Stimulated activated CD4-positive, alpha-beta T cell treated with anti-CD3 and anti-CD28 coated beads, Interleukin-1b, Interleukin-23, amount 100 ng/mL, for 48 hours (primary cell): Measurements from ENCODE around the gene SLC25A24.
"Not testable (repeated sequence)": the region's sequence is repeated elsewhere in the genome, so short reads cannot be mapped to it uniquely, and the experiment has no call there.

Experiments used
- DNase-seq: peaks from one replicate; pipeline ENCODE4 v3.0.0-alpha.2; 2020

SLC25A24 gene

DNA sequence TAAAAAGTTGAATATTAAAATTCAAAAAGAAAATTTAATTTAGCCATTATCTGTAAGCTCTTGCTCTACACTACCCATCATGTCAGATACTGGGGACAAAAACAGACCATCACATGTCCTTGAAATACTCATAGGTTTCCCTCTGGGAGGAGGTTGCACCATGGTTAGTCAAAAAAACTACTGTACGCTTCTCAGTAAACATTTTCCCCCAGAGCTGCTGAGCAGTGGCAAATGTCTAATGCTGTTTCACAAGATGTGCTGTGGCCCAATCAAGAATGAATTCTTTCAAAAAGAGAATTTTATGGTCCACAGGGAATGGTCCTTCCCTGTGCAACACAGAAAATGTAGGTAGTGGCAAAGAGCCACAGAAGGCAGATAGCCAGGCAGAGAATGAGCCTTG lies 6.1 kb downstream of the SLC25A24 start:
- no peak for DNase-seq

DNA sequence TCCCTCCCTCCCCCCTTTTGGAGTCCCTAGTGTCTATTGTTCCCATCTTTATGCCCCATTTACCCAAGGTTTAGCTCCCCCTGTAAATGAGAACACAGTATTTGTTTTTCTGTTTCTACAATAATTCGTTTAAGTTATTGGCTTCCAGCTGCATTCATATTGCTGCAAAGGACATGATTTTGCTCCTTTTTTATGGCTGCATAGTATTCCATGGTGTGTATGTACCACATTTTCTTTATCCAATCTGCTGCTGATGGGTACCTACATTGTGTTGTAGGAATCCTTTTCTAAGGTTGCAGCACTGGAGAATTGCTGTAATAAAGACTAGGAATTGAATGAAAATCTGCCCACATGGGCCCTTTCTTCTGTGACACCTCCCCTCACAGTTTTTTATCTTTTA lies 6.8 kb downstream of the SLC25A24 start:
- no peak for DNase-seq

DNA sequence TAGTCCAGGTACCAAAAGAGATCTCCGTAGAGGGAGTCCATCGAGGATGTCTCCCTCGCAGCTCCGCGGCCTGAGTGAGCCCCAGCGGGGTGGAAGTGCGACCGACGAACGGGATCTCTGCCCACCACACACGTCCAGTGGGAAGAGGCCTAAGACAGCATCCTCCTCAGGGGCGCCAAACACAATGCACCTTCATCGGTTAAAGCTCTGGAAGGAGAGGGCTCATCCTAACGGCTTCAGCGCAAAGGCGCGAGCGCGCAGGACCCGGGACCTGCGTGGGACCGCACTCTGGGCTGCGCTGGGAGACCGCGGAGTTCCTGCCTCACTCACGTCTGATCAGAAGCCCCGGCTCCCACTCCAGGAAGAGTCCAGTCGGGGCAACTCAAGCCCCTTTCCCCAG lies 7.6 kb downstream of the SLC25A24 start:
- no peak for DNase-seq

DNA sequence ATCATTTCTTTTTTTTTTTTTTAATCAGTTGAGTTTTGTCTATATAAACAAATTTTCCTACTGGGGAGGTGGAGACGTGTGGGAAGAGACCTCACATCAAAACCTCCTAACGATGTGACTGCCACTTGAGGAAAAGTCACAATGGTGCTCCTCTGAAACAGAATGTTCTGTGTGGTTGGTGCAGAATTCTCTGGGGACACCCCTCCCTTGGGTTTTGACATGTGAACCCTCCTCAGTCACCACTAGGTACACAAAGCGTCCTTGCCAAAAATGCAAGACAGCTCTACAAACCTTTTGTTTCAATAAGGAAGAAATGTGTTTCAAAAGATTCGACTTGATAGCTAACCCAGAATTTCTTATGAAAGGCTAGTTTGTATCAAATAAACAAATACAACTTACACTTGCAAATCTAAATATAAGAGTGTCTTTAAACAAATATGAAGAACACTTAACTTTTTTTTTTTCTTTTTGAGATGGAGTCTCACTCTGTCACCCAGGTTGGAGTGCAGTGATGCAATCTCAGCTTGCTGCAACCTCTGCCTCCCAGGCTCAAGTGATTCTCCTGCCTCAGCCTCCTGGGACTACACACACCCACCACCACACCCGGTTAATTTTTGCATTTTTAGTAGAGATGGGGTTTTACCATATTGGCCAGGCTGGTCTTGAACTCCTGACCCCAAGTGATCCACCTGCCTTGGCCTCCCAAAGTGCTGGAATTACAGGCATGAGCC lies 9.3 kb downstream of the SLC25A24 start:
- no peak for DNase-seq

DNA sequence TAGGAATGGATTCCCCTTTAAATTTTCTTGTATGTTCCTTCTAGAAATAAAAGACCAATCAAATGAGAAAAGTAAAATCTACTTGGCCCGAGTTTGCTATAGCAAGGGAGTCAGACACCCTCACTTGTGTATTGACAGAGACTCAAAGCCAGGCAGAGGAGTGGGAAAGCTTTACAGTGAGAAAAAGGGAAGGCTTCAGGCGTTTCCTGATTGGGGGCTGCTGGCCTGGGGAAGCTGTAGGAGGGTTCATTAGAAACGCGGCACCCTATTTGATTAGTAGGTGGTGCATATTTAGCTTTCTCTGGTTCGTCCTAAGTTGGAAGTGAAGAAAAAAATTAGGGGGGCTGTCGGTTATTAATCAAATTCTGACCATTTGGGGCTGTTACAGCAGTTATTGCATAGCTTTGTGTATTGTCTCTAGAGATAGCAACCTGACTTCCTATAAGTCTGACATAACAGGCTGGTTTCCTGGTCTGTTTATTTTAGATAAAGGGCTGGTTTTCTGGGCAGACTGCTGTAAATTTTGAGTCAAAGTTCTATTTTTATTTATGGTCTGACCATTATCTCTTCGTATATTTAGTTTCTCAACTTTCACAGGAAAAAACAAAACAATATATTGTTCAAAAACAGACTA lies 10.0 kb downstream of the SLC25A24 start:
- no peak for DNase-seq

DNA sequence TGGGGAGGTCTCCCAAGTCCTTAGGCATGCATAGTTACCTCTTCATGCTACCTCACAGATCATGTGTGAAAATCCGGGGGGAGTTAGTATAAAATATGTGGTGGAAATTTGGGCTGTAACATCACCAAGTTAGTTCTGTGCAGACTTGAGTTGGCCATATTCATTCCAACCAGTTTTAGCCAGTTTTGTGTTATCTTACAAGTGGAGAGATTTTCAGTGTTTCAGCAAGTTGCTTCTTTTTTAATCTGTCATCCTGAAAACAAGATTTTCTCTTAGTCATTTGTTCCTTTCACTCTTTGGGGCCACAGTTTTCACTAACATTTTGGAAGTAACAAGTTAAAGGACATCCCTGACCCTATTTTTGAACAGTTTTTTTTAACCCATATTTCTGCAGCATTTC lies 11.3 kb downstream of the SLC25A24 start:
- no peak for DNase-seq

DNA sequence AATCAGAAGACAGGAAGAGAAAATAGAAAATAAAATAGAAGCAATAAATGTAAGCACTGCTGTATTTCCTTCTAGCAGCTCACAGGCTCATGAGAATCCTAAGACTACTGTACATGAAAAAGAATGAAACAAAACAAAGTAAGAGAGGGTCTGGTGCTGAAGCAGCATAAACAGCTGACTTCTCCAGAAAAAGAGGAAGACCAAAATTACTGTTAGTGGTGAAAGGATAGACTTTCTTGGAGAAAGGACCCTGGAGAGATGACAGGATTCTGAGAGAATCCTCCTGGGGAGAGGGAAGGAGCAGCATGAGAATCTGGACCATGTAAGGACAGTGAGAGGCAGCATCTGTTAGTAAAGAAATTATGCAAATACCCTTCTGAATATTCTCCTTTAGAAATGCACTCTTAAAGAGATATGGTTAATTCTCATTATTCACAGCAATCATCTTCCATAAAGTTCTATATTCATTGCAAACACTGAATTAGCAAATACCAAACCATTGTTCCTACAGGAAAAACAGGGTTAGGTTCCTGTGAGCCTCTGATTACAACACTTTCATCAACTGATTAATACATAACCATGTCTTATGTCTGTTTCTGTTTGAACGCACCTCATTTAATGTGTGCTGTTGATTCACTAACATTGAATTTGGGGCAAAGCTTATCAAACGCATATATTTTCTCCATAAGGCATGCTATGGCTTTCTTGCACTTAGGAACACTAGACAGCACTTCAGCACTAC lies 17.0 kb downstream of the SLC25A24 start:
- DNase-seq, result no peak

DNA sequence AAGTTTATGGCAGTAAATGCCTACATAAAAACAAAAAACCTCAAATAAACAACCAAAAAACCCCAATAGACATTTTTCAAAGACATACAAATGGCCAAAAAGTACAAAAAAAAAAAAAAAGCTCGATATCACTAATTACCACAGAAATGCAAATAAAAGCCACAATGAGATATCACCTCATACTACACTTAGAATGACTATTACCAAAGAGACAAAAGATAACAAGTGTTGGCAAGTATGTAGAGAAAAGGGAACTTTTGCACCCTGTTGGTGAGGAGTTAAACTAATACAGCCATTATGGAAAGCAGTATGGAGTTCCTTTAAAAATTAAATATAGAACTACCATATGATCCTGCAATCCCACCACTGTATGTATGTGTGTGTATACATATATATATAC lies 21.1 kb downstream of the SLC25A24 start:
- no peak for DNase-seq

DNA sequence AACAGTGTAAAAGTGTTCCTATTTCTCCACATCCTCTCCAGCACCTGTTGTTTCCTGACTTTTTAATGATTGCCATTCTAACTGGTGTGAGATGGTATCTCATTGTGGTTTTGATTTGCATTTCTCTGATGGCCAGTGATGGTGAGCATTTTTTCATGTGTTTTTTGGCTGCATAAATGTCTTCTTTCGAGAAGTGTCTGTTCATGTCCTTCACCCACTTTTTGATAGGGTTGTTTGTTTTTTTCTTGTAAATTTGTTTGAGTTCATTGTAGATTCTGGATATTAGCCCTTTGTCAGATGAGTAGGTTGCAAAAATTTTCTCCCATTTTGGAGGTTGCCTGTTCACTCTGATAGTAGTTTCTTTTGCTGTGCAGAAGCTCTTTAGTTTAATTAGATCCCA lies 37.7 kb downstream of the SLC25A24 start:
- DNase-seq, result not testable (repeated sequence)

DNA sequence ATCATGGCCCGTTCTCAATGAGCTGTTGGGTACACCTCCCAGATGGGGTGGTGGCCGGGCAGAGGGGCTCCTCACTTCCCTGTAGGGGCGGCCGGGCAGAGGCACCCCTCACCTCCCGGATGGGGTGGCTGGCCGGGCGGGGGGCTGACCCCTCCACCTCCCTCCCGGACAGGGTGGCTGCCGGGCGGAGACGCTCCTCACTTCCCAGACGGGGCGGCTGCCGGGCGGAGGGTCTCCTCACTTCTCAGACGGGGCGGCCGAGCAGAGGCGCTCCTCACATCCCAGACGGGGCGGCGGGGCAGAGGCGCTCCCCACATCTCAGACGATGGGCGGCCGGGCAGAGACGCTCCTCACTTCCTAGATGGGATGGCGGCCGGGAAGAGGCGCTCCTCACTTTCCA lies 40.2 kb downstream of the SLC25A24 start:
- not testable (repeated sequence) for DNase-seq

DNA sequence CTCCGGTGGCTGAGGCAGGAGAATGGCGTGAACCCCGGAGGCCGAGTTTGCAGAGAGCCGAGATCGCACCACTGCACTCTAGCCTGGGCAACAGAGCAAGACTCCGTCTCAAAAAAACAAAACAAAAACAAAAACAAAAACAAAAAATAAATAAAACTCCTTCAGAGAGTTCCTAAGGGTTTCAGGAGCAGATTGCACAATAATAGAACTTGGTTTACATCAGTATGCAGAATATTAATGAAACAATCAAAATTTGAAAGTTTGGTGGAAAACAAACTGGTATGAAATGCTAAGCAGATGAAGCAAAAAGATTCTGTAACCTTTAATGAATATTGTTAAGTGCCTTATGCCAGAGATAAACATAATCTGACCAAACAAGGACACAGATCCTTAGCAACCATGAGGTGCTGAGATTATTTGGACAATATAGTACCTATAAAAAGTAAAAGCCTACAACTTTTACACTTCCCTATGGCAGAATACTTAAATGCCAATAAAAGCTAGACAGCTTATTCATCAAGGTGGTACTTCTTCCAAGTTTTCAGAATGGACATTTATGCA lies 41.2 kb downstream of the SLC25A24 start:
- no peak for DNase-seq

DNA sequence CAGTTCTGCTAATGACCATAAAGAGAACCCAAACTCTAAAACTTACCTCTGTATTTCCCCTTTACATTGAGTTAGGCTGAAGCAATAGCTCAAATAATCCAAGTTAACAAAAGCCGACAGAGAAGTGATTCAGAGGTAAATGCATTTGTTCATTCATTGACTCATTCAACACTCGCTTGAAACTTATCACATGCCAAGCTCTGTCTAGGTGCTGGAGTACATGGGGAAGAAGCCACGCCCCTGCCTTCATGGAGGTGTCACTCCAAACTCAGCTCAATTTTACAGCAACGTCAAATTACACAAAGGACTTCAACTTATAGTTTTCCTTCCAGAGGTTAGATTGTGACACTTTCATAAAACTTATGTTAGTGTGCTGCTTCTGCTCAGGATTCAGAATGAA lies 45.8 kb downstream of the SLC25A24 start:
- no peak for DNase-seq

DNA sequence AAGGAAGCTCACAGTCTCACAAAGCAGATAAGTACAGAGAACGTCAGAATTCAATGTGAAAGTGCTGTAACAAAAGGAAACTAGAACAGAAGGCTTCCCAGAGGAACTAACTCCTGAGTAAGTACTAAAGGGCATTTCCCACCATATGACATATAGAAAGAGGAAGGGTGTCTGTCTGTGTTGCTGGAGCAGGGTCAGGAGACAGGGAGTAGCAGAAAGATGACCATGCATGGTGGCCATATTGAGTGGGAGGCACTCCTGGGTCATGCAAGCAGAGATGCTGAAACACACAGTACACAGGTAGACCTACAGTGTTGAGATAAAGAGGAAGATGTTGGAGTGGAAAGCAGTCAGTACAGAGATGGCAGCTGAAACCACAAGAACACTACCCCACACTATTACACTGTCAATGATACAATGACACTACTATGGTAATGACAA lies 47.3 kb downstream of the SLC25A24 start:
- DNase-seq, result no peak

DNA sequence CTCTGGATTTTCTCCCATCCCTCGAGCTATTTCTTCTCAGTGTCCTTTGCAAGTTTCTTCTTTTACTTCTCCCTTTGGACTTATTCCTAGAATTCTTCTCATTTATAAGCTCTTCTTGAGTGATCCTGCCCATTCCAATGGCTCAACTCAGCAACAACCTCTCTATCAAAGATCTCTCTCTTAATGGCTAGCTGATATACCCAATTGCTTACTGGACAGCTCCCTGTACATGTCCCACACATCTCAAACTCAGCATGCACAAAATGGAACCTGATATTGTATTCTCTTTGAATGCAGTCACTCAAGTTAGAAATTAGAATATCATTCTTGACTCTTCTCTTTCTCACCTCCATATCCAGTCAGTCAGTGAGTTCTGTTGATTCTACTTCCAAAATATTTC lies 48.6 kb downstream of the SLC25A24 start:
- no peak for DNase-seq

DNA sequence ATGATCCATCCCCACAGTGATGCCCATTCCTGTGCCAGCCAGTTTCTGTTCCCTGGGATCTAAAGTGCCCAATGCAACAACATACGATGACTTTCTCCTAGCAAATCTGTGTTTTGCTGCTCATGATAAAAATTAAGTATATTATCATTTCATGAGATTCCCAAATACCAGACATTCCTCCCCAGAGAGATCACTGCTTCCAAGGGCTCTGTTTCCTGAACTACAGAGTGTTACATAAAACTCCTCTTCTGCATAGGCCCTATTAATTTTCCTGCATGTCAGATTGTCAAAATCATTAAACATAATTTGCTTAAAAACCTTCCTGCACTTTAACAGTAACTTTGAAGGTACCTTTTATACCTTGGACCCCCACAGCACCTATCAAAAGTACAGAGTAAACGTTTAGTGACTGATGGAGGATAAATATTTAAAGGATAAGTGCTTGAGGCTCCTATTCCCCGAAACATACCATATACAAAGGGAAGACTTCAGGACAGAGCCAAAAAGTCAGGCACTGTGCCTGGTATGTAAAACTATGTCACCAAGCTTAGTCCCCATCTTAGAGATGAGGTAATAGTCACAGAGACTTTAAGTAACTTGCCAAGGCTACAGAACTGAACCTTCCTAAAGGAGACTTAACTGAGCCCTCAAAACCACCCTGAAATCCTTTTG lies 50.2 kb downstream of the SLC25A24 start:
- no peak for DNase-seq

DNA sequence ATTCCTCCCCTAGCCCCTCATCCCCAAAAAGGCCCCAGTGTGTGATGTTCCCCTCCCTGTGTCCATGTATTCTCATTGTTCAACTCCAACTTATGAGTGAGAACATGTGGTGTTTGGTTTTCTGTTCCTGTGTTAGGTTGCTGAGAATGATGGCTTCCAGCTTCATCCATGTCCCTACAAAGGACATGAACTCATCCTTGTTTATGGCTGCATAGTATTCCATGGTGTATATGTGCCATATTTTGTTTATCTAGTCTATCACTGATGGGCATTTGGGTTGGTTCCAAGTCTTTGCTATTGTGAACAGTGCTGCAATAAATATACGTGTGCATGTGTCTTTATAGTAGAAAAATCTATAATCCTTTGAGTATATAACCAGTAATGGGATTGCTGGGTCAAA lies 55.6 kb downstream of the SLC25A24 start:
- not testable (repeated sequence) for DNase-seq

DNA sequence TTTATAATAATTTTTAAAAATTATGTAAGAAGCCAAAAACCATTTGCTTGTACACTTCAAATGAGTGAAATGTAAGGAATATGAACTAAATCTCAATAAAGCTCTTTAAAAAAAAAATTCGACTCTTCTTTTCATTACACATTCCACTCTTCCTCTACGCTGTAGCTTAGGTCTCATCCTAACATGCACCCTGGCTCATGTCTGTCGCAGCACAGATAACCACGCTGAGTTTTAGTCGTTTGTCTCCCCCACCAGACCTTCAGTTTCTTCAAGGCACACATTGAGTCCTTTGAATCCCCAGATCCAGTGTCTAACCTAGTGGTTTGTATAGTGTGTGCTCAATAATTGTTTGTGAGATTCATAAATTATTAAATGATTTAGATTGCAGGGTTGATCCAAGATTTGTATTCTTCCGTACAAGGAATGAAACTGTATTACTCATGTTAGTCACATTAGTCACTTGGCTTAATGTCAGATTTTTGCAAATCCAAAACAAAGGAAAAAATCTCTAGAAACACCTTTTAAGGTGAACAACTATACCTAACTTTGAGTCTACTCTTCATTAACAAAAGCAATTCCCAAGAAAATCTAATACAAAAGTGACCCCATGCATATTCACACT lies 57.3 kb downstream of the SLC25A24 start:
- DNase-seq, result no peak

DNA sequence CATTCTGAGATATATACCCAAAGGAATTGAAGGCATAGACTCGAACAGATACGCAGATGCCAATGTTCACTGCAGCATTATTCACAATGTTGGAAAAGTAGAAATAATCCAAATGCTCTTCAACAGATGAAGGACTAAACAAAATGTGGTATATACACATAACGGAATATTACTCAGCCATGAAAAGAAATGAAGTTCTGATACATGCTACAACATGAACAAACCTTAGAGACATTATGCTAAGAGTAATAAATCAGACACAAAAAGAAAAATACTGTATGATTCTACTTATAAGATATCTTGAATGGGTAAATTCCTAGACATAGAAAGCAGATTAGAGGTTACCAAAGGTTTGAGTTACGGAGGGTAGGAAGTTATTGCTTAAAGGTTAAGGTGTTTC lies 57.9 kb downstream of the SLC25A24 start:
- DNase-seq, result no peak

DNA sequence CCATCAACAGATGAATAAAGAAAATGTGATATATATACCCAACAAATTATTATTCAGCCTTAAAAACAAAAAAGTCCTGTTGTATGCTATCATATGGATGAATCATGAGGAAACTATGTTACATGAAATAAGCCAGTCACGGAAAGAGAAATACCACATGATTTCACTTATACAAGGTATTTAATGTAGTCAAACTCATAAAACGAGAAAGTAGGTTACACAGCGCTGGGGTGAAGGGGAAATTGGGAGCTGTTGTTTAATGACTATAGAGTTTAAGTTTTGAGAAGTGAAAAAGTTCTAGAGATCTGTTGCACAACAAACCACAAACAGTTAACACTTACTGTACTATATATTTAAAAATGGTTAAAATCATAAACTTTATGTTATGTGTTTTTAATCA lies 58.5 kb downstream of the SLC25A24 start:
- DNase-seq, result no peak

DNA sequence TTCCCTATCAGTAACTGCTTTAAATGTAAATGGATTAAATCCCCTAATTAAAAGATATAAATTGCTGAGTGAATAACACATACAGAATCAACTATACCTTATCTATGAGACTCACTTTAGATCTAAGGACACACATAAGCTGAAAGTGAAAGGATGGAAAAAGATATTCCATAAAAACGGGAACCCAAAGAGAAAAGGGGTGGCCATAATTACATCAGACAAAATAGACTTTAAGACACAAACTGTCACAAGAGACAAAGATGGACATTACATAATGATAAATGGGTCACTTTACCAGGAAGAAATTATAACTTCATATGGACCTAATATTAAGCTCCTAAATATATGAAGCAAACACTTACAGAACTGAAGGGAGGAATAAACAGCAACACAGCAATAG lies 59.2 kb downstream of the SLC25A24 start:
- no peak for DNase-seq

DNA sequence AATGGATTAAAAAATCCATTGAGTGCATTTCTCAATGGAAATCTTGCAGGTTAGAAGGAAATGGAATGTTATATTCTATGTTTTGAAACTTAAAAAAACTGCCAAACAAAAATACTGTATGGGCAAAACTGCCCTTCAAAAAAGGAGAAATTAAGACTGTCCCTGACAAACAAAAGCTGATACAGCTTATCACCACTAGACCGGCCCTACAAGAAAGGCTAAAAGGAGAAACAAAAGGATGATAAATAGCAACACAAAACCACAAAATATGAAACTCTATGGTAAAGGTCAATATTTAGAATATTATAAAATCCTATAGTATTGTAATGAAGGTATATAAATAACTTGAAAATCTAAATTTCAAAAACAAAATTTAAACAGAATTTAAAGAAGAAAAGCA lies 60.0 kb downstream of the SLC25A24 start:
- DNase-seq, result no peak

DNA sequence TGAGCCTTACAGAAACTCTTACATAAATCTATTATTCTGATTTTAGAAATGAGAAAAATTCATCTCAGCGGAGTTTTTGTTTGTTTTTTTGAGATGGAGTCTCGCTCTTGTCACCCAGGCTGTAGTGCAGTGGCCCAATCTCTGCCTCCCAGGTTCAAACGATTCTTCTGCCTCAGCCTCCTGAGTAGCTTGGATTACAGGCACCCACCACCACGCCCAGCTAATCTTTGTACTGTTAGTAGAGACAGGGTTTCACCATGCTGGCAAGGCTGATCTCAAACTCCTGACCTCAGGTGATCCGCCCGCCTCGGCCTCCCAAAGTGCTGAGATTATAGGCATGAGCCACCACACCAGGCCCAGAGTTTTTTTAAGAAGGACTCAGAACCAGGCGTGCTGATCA lies 60.6 kb downstream of the SLC25A24 start:
- DNase-seq, result not testable (repeated sequence)

DNA sequence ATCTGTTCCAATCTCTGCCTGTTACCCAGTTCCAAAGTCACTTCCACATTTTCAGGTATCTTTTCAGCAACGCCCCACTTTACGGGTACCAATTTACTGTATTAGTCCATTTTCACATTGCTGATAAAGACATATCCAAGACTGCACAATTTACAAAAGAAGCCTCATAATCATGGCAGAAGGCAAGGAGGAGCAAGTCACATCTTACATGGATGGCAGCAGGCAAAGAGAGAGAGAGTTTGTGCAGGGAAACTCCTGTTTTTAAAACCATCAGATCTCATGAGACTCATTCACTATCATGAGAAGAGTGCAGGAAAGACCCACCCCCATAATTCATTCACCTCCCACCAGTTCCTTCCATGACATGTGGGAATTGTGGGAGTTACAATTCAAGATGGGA lies 67.0 kb downstream of the SLC25A24 start:
- DNase-seq, result not testable (repeated sequence)
